ENCODE results near the gene CYP2A6.
"Not testable (repeated sequence)": the region's sequence is repeated elsewhere in the genome, so short reads cannot be mapped to it uniquely, and the experiment has no call there.

The CYP2A6 gene

GRCh38 chr19:40842997-40843652, 7.1 kb downstream of the CYP2A6 start:
- DNase-seq: not testable (repeated sequence)

GRCh38 chr19:40842012-40842411, 8.2 kb downstream of the CYP2A6 start:
- DNase-seq: not testable (repeated sequence)

GRCh38 chr19:40838477-40838876, 11.8 kb downstream of the CYP2A6 start:
- DNase-seq: not testable (repeated sequence)

GRCh38 chr19:40836754-40837429, 13.4 kb downstream of the CYP2A6 start:
- no peak for DNase-seq

- DNase-seq: not testable (repeated sequence)
These were observed 16.3 kb downstream of the CYP2A6 start for GRCh38 chr19:40833728-40834533.

GRCh38 chr19:40832431-40832790, 17.8 kb downstream of the CYP2A6 start:
- not testable (repeated sequence) for DNase-seq

GRCh38 chr19:40831502-40832430, 18.5 kb downstream of the CYP2A6 start:
- DNase-seq: no peak

GRCh38 chr19:40830741-40831140, 19.5 kb downstream of the CYP2A6 start:
- DNase-seq: not testable (repeated sequence)

GRCh38 chr19:40829205-40829604, 21.0 kb downstream of the CYP2A6 start:
- no peak for DNase-seq

- DNase-seq: no peak
These were observed 22.6 kb downstream of the CYP2A6 start for GRCh38 chr19:40827386-40828247.

- DNase-seq: not testable (repeated sequence)
These were observed 23.4 kb downstream of the CYP2A6 start for GRCh38 chr19:40826699-40827385.

- DNase-seq: not testable (repeated sequence)
These were observed 23.9 kb downstream of the CYP2A6 start for GRCh38 chr19:40826312-40826698.

GRCh38 chr19:40825460-40826095, 24.7 kb downstream of the CYP2A6 start:
- DNase-seq: not testable (repeated sequence)

GRCh38 chr19:40824916-40825315, 25.3 kb downstream of the CYP2A6 start:
- DNase-seq: not testable (repeated sequence)

- not testable (repeated sequence) for DNase-seq
These were observed 27.3 kb downstream of the CYP2A6 start for GRCh38 chr19:40822704-40823553.

- no peak for DNase-seq
These were observed 28.1 kb downstream of the CYP2A6 start for GRCh38 chr19:40822161-40822560.

GRCh38 chr19:40819479-40820234, 30.6 kb downstream of the CYP2A6 start:
- not testable (repeated sequence) for DNase-seq
